Measurements from ENCODE around the gene RAB11FIP4.
A peak's percentile ranks its signal among the peaks of the same experiment; 100 is the strongest.

Gene RAB11FIP4

DNA sequence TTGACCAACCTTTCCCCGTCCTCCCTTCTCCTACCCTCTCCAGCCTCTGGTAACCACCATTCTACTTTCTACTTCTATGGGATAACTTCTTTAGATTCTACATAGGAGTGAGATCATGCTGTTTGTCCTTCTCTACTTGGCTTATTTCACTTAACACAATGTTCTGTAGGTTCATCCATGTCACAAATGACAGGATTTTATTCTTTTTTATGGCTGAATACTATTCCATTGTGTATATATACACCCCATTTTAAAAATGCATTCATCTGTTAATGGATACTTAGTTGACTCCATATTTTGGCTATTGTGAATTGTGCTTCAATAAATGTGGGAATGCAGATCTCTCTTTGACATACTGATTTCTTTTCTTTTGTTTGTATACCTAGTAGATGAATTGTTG is 115.0 kb downstream of the RAB11FIP4 start:
- Histone ChIP-seq H2AFZ (ENCODE audit: low read length) (no peak overlapping the region), H3K4me3 (ENCODE audit: low read length, poor library complexity, severe bottlenecking) (no peak overlapping the region), H3K4me1 (ENCODE audit: insufficient read depth, low read length, poor library complexity, severe bottlenecking) (peaks cover 30% of the 10 kb centered on the region), H3F3A (ENCODE audit: low read depth) (peaks cover 5% of the 10 kb centered on the region; the same call in 1 of the 2 replicates), H3K4me2 (ENCODE audit: low read depth, low read length, poor library complexity, severe bottlenecking) (no peak overlapping the region), H3K9ac (ENCODE audit: low read depth, low read length, poor library complexity, severe bottlenecking) (no peak overlapping the region), H4K20me1 (ENCODE audit: insufficient read depth, low read length, poor library complexity, severe bottlenecking) (no peaks in the 10 kb centered on the region), H3K27me3 (ENCODE audit: insufficient read depth, low read length, poor library complexity, severe bottlenecking) (no peaks in the 10 kb centered on the region), H3K36me3 (ENCODE audit: insufficient read depth, low read length) (no peaks in the 10 kb centered on the region), H3K9me3 (ENCODE audit: insufficient read depth, low read depth, low read length) (no peaks in the 10 kb centered on the region), H3K79me2 (ENCODE audit: insufficient read depth, low read length) (peaks cover 32% of the 10 kb centered on the region; the same call in 1 of the 2 replicates), H3K9me2 (replicated peaks; ENCODE audit: low read depth, low read length) (no peaks in the 10 kb centered on the region)
- TF ChIP-seq CTCF (conservative IDR thresholded peaks at IDR 0.05; ENCODE audit: low read length) (no peak), EZH2phosphoT487 (IDR thresholded peaks at IDR 0.05; ENCODE audit: borderline replicate concordance) (no peak)

DNA sequence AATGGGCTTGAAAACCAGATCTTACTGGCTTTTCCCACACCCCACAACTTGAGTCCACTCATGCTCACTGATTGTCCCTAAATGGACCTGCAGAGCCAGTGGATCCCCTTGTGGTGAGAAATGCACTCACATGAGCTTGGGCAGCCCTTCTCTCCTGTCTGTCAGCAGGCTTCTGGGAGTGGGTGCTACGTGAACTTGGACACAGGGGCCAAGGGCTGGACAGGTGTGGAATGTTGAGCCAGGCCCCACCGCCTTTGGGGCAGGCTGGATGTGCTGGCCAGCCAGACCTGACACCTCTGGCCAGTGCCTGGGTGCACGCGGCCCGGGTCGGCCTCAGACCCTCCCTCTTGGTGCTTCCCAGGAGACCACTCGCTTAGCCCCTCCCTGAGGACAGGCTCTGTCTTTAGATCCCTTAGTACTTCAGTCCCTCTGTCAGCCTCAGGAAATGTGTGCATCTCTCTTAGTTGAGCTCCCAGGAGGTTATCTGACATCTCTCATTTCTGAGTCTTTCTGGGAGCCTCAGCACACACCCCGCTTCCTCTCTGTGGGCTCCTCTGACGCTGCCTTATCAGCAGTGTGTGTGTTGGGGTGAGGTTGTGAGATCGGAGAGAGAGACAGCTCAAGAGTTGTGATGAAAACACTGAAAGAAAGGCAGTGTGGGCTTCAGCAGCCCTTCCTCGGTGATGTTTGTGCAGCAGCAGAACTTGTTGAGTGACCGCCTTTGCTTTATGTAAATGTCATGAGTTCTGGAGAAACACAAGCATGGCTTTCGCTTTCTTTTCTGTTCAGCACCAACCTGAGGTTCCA is 117.0 kb downstream of the RAB11FIP4 start:
- H3K27me3 ChIP-seq (ENCODE audit: insufficient read depth, low read length, poor library complexity, severe bottlenecking): no peaks in the 10 kb centered on the region
- no peaks in the 10 kb centered on the region for H3K9me3 ChIP-seq (ENCODE audit: insufficient read depth, low read depth, low read length)
- H3F3A ChIP-seq (ENCODE audit: low read depth): peaks cover 5% of the 10 kb centered on the region; the same call in 1 of the 2 replicates
- H3K4me1 ChIP-seq (ENCODE audit: insufficient read depth, low read length, poor library complexity, severe bottlenecking): peaks cover 30% of the 10 kb centered on the region
- no peaks in the 10 kb centered on the region for H3K36me3 ChIP-seq (ENCODE audit: insufficient read depth, low read length)
- H3K4me3 ChIP-seq (ENCODE audit: low read length, poor library complexity, severe bottlenecking): peak overlapping the region; percentile 70
- no peak for TF ChIP-seq EZH2phosphoT487 (IDR thresholded peaks at IDR 0.05; ENCODE audit: borderline replicate concordance)
- peak; percentile 59 for TF ChIP-seq CTCF (conservative IDR thresholded peaks at IDR 0.05; ENCODE audit: low read length)
- peak overlapping the region; percentile 84 for H3K4me2 ChIP-seq (ENCODE audit: low read depth, low read length, poor library complexity, severe bottlenecking)
- H3K9ac ChIP-seq (ENCODE audit: low read depth, low read length, poor library complexity, severe bottlenecking): peak overlapping the region; percentile 67
- peak overlapping the region; percentile 3; the same call in 1 of the 2 replicates for H2AFZ ChIP-seq (ENCODE audit: low read length)
- H3K9me2 ChIP-seq (replicated peaks; ENCODE audit: low read depth, low read length): no peaks in the 10 kb centered on the region
- H4K20me1 ChIP-seq (ENCODE audit: insufficient read depth, low read length, poor library complexity, severe bottlenecking): no peaks in the 10 kb centered on the region
- peaks cover 37% of the 10 kb centered on the region; the same call in 1 of the 2 replicates for H3K79me2 ChIP-seq (ENCODE audit: insufficient read depth, low read length)

- Histone ChIP-seq H3K9me3 (ENCODE audit: insufficient read depth, low read depth, low read length) (no peaks in the 10 kb centered on the region), H3K4me3 (ENCODE audit: low read length, poor library complexity, severe bottlenecking) (peak overlapping the region; percentile 70), H3K79me2 (ENCODE audit: insufficient read depth, low read length) (peaks cover 37% of the 10 kb centered on the region; the same call in 1 of the 2 replicates), H3K36me3 (ENCODE audit: insufficient read depth, low read length) (no peaks in the 10 kb centered on the region), H4K20me1 (ENCODE audit: insufficient read depth, low read length, poor library complexity, severe bottlenecking) (no peaks in the 10 kb centered on the region), H3K9ac (ENCODE audit: low read depth, low read length, poor library complexity, severe bottlenecking) (peak overlapping the region; percentile 67), H3K4me1 (ENCODE audit: insufficient read depth, low read length, poor library complexity, severe bottlenecking) (peaks cover 30% of the 10 kb centered on the region), H3K9me2 (replicated peaks; ENCODE audit: low read depth, low read length) (no peaks in the 10 kb centered on the region), H3K27me3 (ENCODE audit: insufficient read depth, low read length, poor library complexity, severe bottlenecking) (no peaks in the 10 kb centered on the region), H3K4me2 (ENCODE audit: low read depth, low read length, poor library complexity, severe bottlenecking) (peak overlapping the region; percentile 84), H3F3A (ENCODE audit: low read depth) (peaks cover 5% of the 10 kb centered on the region; the same call in 1 of the 2 replicates), H2AFZ (ENCODE audit: low read length) (peak overlapping the region; percentile 3; the same call in 1 of the 2 replicates)
- TF ChIP-seq EZH2phosphoT487 (IDR thresholded peaks at IDR 0.05; ENCODE audit: borderline replicate concordance): no peak
- no peak for TF ChIP-seq CTCF (conservative IDR thresholded peaks at IDR 0.05; ENCODE audit: low read length)
These were observed 117.8 kb downstream of the RAB11FIP4 start for GRCh38 chr17:31509095-31509804.
